T-helper 22 cell (primary cell): ENCODE results near the gene BMP8A.
"Not testable (repeated sequence)": the region's sequence is repeated elsewhere in the genome, so short reads cannot be mapped to it uniquely, and the experiment has no call there.

Experiments
- DNase-seq: peaks from one replicate; pipeline ENCODE4 v3.0.0-alpha.2; 2020; ENCODE audit warnings: low read depth

The BMP8A gene

DNA sequence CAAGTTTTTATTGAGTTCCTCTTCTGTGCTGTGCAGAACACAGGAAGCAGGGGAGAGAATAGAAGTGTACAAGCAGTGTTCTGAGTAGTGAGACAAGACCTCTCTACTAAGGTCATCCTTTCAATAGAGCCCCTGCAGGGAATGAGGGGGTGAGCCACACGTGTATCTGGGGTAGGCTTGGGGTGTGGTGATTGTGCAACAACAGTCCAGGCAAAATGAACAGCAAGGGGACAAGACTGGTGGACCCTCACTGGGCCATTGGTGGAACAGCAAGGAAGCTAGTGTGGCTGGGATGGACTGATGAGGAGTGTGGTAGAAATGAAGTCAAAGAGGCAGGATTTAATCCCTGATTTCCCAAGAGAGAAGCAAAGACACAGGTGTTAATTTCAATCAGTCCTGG, 8.2 kb upstream of the BMP8A start:
- DNase-seq: no peak

DNA sequence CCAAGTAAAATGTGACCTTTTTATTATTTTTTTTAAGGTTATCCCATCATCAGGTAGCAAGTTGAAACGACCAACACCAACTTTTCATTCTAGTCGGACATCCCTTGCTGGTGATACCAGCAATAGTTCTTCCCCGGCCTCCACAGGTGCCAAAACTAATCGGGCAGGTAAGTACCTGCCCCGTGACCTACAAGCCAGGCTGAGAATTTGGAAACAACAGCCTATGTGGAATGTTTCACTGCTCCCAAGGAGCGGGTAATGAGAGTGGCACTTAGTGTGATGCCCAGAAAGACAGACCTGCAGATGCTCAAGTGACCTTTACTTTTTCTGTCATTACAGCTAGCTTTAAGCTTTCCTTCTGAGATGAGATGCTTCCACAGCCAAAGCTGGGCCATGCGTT, 6.9 kb upstream of the BMP8A start:
- no peak for DNase-seq

DNA sequence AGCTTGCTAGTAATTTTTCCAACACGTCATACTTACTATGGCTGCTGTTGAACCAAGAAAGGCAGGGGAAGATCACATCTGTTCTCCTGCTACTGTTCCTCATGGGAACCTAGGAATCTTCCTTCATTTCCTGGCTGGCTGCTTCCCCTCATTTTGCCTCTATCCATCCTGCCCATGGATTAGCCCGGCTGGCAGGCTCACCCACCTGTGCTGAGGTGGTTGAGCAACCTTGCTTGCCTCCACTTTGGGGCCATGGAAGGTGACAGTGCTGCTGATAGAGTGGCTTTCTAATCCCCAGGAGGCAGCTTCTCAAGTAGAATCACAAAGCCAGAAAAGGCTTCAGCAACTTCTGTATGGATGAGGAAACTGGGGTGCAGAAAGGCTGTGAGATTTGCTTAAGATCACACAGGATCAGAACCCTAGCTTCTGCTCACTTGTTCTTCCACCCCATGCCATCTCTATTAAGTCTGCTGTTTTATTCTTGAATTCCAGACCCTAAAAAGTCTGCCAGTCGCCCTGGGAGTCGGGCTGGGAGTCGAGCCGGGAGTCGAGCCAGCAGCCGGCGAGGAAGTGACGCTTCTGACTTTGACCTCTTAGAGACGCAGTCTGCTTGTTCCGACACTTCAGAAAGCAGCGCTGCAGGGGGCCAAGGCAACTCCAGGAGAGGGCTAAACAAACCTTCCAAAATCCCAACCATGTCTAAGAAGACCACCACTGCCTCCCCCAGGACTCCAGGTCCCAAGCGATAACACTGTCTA, 6.2 kb upstream of the BMP8A start:
- no peak for DNase-seq

DNA sequence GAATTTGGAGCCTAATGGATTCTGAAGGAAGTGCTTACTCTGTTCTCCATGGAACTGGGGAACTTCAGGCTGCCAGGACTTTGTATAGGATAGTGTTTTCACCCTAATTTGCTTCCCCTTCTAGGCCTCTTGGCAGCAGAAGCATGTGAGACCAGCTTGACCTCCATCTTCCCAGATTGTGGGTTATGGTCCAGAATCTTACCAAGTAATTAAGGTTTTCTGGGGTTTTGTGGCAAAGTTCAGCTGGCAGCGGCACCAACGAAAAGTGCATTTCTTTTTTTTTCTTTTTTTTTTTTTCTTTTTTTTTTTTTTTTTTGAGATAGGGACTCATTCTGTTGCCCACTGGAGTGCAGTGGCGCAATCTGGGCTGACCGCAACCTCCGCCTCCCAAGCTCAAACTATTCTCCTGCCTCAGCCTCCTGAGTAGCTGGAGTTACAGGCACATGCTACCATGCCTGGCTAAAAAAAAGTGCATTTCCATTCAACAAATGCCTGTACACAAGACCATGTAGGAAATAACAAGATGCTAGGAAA, 3.4 kb upstream of the BMP8A start:
- no peak for DNase-seq

DNA sequence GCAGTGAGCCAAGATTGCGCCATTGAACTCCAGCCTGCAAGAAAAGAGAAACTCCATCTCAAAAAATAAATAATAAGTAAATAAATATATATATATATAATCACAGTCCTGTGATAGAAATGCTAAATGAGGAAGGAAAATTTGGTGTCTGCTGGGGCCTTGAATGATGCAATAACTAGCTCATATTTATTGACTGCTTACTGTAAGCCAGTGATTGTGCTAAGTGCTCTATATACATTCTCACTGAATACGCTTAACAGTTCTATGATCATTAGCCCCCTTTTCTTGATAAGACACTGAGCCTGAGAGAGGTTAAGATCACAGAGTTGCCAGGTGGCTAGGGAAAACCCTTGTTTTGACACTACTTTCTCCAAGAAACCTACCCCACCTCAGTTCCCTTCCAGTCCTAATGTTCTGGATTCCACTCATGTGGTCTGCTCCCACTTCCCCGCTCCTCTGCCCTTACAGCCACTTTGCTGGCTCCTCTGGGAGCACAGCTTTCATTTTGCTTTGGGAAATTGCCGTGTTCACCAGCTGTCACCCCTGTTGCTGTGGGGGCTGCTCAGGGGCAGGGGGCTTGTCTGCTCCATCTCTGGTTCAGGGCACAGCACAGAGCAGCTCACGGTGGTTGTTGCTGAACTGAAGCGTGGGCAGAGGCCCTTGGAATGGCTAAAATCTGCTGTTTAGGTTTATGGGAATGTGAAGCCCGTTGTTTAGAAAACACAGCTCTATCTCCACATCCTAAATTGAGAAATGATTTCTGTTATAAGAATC, 2.5 kb upstream of the BMP8A start:
- DNase-seq: no peak

DNA sequence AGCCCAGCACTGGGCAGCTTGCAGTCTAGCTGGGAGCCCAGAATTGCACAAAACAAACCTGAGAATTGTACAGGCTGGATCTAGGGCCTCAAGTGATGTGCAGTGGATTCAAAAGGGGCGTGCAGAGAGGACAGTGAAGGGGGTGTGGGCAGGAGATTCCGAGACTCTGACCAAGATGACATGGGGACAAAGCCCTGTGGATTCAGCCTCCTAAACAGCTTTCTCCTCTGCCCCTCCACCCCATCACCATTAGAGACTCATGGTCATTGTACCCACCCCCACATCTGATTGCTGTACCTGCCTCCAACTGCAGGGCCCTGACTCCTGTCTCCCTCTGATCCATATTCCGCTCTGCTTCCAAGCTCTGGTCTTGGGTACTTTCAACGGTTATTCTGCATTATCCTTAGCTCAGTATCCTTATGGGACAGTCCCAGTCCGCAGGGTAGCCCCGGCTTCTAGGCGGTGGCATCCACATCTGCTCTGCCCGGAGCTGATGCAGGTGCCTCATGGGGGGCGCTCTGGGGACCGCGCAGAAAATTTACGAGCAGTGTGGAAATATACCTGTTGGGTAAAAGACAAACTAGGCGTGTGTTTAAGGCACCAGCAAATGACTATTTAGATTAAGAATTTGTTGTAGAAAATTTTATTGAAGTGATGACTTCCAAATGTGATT, 1.7 kb upstream of the BMP8A start:
- no peak for DNase-seq

DNA sequence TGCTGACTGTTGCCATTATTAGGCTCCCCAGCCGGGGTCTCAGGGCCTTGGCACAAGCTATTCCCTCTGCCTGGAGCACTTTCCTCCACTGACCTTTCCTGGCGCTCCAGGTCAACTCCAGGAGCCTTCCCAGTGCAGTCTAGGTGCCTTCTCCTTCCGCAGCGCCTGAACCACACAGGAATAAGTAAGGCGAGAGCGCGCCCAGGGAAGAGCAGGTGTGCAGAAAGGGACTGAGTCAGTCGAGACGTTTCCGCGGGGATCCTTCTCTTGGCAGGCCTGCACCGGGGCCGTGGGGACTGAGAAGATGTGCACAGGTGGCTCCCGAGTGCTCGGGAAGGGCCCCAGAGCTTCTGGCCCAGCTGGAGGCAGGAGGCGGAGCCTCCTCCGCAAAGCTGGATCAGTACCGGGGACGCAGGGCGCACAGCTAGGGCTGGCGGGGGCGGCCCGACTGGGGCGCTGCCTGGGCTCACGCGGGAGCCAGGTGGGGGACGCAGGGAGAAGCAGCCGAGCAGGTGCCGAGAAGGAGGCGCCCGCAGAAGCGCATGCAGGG, 765 bp upstream of the BMP8A start:
- DNase-seq: peak; percentile 9

DNA sequence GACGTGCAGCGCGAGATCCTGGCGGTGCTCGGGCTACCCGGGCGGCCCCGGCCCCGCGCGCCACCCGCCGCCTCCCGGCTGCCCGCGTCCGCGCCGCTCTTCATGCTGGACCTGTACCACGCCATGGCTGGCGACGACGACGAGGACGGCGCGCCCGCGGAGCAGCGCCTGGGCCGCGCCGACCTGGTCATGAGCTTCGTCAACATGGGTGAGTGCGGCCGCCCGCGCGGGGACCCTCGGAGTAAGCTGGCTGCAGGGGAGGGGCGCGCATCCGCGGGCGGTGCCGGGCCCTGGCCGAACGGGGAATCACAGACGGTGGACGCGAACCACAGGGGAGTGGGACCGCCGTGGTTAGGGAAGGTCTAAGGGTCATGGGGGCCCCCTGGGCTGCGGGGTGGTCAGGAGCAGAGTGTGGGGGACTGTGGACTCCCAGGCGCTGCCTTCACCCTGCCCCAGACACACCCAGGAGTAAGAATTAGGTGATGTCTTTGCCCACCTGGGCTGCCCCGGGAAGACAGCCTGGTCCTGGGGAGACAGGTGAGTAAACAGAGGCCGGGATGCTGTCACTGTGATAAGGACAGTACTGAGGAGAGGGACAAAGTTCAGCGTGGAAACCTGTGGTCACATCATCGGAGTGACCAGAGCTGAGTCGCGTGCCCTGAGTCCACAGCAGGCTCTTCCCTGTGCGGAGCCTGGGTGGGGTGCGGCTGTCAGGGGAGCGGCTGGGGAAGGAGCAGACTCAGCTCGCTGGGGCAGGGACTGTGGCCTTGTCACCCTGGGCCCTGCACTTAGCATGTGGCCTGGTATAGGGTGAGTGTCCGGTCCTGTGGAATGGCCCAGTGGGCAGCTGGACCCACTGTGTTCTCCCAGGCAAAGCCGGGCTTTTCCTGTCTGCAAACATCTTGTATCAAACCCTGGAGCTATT, 944 bp downstream of the BMP8A start:
- not testable (repeated sequence) for DNase-seq

DNA sequence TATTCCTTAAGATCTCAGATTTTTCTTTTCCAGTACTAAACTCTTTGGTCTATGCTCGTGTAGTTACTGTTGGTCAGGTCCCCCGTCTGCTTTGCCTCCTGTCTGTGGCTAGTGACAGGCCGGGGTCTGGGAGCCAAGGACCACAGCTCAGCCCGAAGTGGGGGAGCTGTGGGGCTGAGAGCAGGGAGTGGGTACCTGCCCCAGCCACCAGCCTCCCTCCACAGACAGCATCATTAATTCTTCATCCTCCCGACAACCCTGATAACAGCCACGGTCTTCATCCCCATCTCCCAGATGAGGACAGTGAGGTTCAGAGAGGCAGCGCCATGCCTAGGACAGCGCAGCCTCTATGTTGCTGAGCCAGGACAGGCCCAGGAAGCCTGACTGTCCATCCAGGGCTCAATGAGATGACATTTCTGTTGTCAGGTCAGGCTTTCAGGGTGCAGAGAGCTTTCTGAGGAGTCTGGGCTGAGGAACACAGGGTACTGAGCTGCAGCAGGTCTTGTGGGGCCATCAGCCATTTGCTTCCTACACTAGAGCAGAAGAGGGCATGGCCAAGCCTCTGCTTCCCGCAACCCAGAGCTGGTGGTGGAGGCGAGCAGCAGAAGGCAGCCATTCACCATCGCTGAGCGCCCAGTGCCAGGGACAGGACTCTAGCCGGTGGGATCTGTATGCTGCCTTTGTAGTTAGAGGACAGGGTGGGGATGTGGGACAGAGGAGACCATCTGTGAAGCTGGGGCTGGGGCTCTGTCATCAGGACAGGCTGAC, 1.8 kb downstream of the BMP8A start:
- DNase-seq: not testable (repeated sequence)

DNA sequence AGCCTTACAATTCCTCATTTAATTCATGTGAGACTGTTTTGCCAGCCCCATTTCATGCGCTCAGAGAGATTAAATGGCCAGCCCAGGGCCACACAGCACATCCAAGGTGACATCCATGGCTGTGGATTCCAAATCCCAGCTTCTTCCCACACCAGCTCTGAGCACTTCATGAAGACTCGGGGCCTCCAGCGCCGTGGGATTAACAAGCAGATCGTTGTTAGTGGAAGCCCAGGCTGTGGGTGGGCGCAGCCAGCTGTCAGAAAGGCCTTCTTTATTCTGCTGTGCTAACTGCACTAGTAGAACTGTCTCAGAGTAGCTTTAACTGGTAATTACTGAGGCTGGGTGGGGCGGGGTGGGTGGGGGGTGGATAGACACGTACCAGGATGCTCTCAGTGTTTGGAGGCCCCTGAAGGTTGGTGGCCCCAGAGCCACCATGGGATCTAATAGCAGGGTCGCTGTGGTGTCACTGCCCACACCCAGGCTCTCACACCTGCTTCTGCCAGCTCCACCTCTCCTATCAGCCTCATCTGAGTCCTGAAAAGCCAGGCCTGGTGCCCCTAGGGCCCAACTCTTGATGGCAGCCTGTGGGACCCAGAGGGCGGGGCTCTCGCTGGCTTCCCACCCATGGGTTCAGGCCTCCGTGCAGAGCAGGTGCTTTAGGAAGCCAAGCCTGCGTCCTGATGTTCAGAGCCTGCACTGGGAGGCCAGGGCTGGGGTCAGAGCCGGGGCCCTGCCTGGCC, 3.4 kb downstream of the BMP8A start:
- DNase-seq: no peak

DNA sequence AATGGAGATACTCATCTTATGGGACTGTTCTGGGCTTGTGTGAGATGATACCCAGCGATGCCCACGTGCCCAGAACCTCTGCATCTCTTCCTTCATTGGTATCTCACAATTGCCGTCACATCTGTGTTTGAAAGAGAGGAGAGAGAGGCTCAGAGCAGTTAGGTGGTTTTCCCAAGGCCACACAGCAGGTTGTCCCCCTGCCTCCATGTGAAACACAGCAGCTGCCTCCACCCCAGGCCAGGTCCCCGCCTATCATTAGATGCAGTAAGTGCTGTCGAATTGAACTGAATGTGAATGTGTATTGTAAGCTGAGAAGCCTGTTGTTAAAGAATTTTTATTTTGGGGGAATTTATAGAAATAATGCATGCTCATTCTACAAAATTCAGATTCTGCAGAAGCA, 5.1 kb downstream of the BMP8A start:
- DNase-seq: not testable (repeated sequence)

DNA sequence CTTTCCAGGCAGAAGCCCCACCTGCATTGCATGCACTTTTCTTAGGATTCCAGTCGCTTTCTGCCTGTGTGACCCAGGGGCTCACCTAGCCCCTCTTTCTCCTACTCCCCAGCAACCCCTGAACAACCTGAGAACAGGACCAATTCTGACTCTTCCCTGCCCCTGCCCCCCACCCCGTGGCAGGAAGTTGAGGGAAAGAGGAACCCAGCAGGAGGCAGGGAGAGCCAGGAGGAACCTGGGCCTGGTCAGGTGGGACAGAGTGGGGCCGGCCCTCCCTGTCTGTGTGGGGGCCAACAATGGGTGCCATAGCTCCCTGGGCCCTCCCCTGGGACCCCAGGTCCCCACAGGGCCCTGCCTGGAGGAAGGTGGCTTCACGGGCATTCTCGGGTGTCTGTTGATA, 6.1 kb downstream of the BMP8A start:
- DNase-seq: no peak

DNA sequence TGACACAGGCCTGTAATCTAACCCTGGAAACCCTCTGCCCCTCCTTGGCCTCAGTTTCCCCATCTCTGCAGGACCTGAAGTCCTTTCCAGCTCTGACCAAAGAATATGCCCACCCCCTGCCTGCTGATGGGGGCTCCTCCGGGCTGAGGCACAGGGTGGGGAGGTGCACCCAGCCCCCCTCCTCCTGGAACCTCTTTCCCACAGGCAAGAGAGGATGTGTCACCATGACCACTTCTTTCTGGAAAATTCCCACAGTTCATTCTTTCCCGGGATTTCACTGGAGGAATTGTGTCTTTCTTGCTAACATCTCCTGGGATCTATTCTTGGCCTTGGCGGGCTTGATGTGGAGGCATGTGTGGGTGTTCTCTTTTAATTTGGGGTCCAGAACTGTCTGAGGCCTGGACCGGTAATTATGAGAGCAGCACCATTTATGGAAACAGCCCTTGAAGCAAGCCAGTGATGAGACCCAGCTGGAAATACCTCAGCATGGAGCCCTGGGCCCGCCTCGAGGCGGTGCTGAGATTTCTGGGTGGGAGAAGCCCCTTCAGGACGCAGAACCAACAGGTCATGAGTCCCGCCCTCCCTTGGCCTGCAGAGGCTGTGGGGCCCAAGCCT, 6.8 kb downstream of the BMP8A start:
- not testable (repeated sequence) for DNase-seq

DNA sequence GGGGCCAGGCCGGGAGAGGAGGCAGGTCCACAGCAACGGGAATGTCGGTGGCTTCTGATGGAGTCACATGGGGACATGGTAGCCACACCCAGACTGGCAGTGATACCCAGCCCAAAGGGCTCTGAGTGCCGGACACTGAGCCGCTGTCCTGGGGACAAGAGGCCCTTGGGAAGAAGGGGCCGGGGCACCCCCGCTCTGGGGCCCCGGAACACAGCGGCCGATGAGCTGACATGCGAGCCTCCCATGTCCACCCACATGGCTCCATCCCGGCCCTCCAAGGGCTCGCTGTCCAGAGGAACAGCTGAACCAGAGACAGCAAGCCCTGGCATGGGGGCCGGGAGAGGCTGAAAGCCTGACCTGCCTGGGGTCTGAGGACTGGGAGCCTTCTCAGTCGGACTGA, 7.4 kb downstream of the BMP8A start:
- DNase-seq: not testable (repeated sequence)

DNA sequence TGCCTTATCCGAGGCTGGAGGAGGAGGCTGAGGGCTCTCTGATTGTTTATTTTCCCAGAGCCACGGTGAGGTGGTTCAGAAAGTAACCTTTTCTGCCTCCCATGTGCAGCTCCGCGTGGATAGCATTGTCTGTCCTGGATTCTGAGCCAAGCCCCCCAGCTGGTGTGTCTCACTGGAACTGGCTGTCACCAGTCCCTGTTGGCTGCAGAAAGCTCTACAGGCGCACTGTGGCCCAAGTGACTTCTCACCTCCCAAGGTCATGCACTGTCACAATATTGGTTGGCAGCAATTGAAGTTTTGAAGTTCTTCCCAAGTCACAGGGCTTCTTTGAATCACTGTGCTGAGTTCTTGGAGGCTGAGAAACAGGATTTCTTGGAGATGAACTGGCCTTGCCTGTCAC, 8.2 kb downstream of the BMP8A start:
- no peak for DNase-seq

DNA sequence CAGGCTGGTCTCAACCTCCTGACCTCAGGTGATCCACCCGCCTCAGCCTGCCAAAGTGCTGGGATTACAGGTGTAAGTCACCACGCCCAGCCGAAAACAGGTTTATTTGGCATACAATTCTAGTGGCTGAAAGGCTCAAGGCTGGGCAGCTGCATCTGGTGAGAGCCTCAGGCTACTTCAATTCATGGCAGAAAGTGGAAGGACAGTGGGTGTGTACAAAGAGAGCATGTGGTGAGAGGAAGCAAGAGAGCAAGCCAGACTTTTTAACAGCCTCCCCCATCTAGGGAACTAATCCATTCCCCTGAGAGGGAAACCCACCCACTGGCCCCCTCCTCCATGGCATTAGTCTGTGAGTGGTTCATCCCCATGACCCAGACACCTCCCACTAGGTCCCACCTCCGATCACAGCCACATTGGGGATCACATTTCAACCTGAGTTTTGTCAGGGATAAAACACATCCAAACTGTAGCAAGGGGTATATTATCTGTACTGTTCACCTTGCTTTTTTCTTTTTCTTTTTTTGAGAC, 9.5 kb downstream of the BMP8A start:
- DNase-seq: no peak

DNA sequence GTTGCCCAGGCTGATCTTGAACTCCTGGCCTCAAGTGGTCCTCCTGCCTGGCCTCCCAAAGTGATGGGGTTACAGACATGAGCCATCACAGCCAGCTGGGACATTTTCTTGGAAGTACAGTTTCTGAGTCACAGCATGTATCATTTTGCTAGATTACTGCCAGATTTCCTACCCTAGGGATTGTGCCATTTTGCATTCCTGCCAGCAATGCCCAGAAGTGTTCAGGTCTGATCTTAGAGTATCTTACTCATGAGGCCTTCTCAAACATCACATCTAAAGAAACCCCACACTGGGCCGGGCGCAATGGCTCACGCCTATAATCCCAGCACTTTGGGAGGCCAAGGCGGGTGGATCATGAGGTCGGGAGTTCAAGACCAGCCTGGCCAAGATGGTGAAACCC, 10.2 kb downstream of the BMP8A start:
- no peak for DNase-seq

DNA sequence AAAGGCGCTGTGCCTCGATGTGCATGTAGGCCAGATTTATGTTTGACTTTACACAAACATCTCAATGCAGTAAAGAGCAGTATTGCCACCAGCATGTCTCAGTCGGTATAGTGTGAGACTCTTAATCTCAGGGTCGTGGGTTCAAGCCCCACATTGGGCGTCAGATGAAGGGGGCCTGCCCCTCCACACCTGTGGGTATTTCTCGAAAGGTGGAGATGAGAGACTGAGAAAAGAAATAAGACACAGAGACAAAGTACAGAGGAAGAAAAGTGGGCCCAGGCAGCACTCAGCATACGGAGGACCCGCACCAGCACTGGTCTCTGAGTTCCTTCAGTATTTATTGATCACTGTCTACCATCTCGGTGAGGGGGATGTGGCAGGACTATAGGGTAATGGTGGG, 13.0 kb downstream of the BMP8A start:
- DNase-seq: not testable (repeated sequence)

DNA sequence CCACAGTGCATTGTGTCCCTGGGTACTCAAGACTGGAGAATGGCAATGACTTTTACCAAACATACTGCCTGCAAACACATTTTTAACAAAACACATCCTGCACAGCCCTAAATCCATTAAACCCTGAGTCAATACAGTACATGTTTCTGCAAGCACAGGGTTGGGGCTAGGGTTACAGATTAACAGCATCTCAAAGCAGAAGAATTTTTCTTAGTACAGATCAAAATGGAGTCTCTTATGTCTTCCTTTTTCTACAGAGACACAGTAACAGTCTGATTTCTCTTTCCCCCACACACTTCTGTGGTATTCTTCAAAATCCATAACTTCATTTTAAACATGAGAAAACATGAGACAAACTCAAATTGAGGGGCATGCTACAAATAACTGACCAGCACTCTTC, 13.9 kb downstream of the BMP8A start:
- DNase-seq: no peak
